ENCODE results near the gene RSRC2.
"Not testable (repeated sequence)": the region's sequence is repeated elsewhere in the genome, so short reads cannot be mapped to it uniquely, and the experiment has no call there.

DNA sequence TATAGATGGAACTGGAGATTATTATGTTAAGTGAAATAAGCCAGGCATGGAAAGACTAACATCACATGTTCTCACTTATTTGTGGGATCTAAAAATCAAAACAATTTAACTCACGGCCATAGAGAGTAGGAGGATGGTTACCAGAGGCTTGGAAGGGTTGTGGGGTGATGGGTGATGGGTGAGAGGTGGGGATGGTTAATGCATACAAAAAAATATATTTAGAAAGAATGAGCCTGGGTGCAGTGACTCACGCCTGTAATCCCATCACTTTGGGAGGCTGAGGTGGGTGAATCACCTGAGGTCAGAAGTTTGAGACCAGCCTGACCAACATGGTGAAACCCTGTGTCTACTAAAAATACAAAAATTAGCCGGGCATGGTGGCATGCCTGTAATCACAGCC is 43.3 kb upstream of the RSRC2 start:
- TF ChIP-seq FOXK2 (IDR thresholded peaks at IDR 0.05); SUZ12 (IDR thresholded peaks at IDR 0.05); BHLHE40 (IDR thresholded peaks at IDR 0.05; ENCODE audit: borderline replicate concordance); FOXM1 (IDR thresholded peaks at IDR 0.05; ENCODE audit: borderline replicate concordance); TARDBP (IDR thresholded peaks at IDR 0.05); LEF1 (IDR thresholded peaks at IDR 0.05; ENCODE audit: borderline replicate concordance): not testable (repeated sequence)

All from HEK293T (cell line).